Endothelial cell of umbilical vein (primary cell): ENCODE data around the gene PCDHGA1. TPM values are rescaled to one million over a fixed set of nuclear protein-coding genes. Genes with fewer than 3 reads are reported as not detected.

Experiments used
- BruUV-seq: library from RNA; stranded (reverse); fragments of 400-500 nt; replicated peaks from 2 replicates; lab custom pipeline; 2021; lab: Mats Ljungman, UMichigan
- CTCF ChIA-PET: fragments of 300-600, 350-600 bp; sonication (Branson Sonifier 250); formaldehyde crosslinking; loops from one replicate; lab custom pipeline; 2021; ENCODE audit warnings: antibody characterized with exemption, inconsistent platforms; lab: Charles Lee
- POLR2A ChIA-PET: fragments of 300-600, 350-600 bp; sonication (Branson Sonifier 250); formaldehyde crosslinking; loops from one replicate; lab custom pipeline; 2021; ENCODE audit warnings: antibody characterized with exemption, inconsistent platforms; lab: Charles Lee
- DNase-seq: peaks from one replicate; pipeline ENCODE4 v3.0.0-alpha.2; 2011; ENCODE audit warnings: low read depth, low spot score
- FAIRE-seq: peaks from 2 replicates; lab custom pipeline; 2011; peaks lifted over from hg19 to GRCh38; lab: Jason Lieb, UNC
- H2AFZ ChIP-seq: 2 replicates; pipeline ENCODE4 v1.6.0; 2012; ENCODE audit warnings: low read depth, low read length, control low read depth, inconsistent platforms
- H3K27ac ChIP-seq: 2 replicates; pipeline ENCODE4 v1.5.1; 2011; ENCODE audit warnings: low read depth, mild to moderate bottlenecking, control low read depth, low read length, moderate library complexity; ENCODE audit not compliant: insufficient read depth
- H3K27me3 ChIP-seq, 2 experiments: 2 replicates each; pipeline versions ENCODE4 v1.6.0 to v1.6.1; 2011; ENCODE audit warnings: low read length in 2 of 2, mixed read lengths in 1 of 2; ENCODE audit not compliant: control insufficient read depth in 2 of 2, insufficient read depth in 2 of 2
- H3K36me3 ChIP-seq, 2 experiments: 2 replicates in 1 of 2; 3 replicates in 1 of 2; pipeline ENCODE4 v1.5.1; 2011; ENCODE audit warnings: low read length in 2 of 2, mild to moderate bottlenecking in 1 of 2, moderate library complexity in 1 of 2; ENCODE audit not compliant: control insufficient read depth in 2 of 2, insufficient read depth in 2 of 2; ENCODE audit errors: extremely low read depth in 1 of 2
- H3K4me1 ChIP-seq: 3 replicates; pipeline ENCODE4 v1.5.1; 2011; ENCODE audit warnings: mild to moderate bottlenecking, low read length; ENCODE audit not compliant: control insufficient read depth, insufficient read depth; ENCODE audit errors: extremely low read depth
- H3K4me2 ChIP-seq: 2 replicates; pipeline ENCODE4 v1.6.1; 2011; ENCODE audit warnings: low read length, control low read depth, mixed read lengths; ENCODE audit not compliant: insufficient read depth
- H3K4me3 ChIP-seq, 3 experiments: fragments of 200-600 bp in 1 of 3; sonication (generic), shearing (Covaris generic) in 1 of 3; replicated peaks in 1 of 3; 2 replicates each; pipeline ENCODE4 v1.5.1; 2011 to 2016; ENCODE audit warnings: control low read depth in 3 of 3, low read length in 3 of 3, mild to moderate bottlenecking in 2 of 3, inconsistent platforms in 1 of 3, low read depth in 1 of 3, moderate library complexity in 1 of 3; ENCODE audit not compliant: insufficient read depth in 1 of 3
- H3K79me2 ChIP-seq: 2 replicates; pipeline ENCODE4 v1.6.0; 2012; ENCODE audit warnings: low read length, inconsistent platforms; ENCODE audit not compliant: control insufficient read depth, insufficient read depth
- H3K9ac ChIP-seq: replicated peaks from 2 replicates; pipeline ENCODE3; 2011; ENCODE audit warnings: low read length, control low read depth; ENCODE audit not compliant: insufficient read depth; ENCODE audit errors: extremely low read depth
- H3K9me1 ChIP-seq: replicated peaks from 3 replicates; pipeline ENCODE4 v1.6.0; 2011; ENCODE audit warnings: mild to moderate bottlenecking, low read length; ENCODE audit not compliant: control insufficient read depth, insufficient read depth; ENCODE audit errors: extremely low read depth
- H3K9me3 ChIP-seq: replicated peaks from 2 replicates; pipeline ENCODE4 v1.5.1; 2012; ENCODE audit warnings: low read length, inconsistent platforms; ENCODE audit not compliant: control insufficient read depth, insufficient read depth
- H4K20me1 ChIP-seq: replicated peaks from 2 replicates; pipeline ENCODE3; 2011; ENCODE audit warnings: mild to moderate bottlenecking, low read length; ENCODE audit not compliant: control insufficient read depth, insufficient read depth; ENCODE audit errors: extremely low read depth
- CTCF ChIP-seq, 2 donors: IDR thresholded peaks; 1 replicate in 1 of 2; 2 replicates in 1 of 2; pipeline ENCODE4 v1.5.1; 2011; ENCODE audit warnings: low read length in 2 of 2, mild to moderate bottlenecking in 2 of 2, moderate library complexity in 2 of 2, control low read depth in 1 of 2, inconsistent platforms in 1 of 2, low read depth in 1 of 2; ENCODE audit not compliant: insufficient read depth in 1 of 2; ENCODE audit errors: extremely low read depth in 1 of 2
- EZH2 ChIP-seq: IDR thresholded peaks from 2 replicates; pipeline ENCODE4 v1.6.1; 2012; ENCODE audit warnings: borderline replicate concordance, low read depth, mild to moderate bottlenecking, moderate library complexity, low read length, inconsistent platforms; ENCODE audit not compliant: severe bottlenecking
- FOS ChIP-seq: IDR thresholded peaks from 2 replicates; pipeline ENCODE4 v1.6.1; 2011; ENCODE audit warnings: mild to moderate bottlenecking, low read length, moderate library complexity, borderline replicate concordance; ENCODE audit not compliant: insufficient read depth
- GATA2 ChIP-seq: IDR thresholded peaks from 2 replicates; pipeline ENCODE4 v1.7.0; 2011; ENCODE audit warnings: low read depth, mild to moderate bottlenecking, moderate library complexity, mixed read lengths, low read length; ENCODE audit not compliant: insufficient read length, insufficient read depth
- JUN ChIP-seq: IDR thresholded peaks from 2 replicates; pipeline ENCODE4 v1.6.1; 2011; ENCODE audit warnings: borderline replicate concordance, low read depth; ENCODE audit not compliant: insufficient read length, insufficient read depth
- MAX ChIP-seq: IDR thresholded peaks from 2 replicates; pipeline ENCODE4 v1.6.1; 2011; ENCODE audit not compliant: insufficient read depth, insufficient read length
- MYC ChIP-seq: IDR thresholded peaks from one replicate; pipeline ENCODE4 v1.6.1; 2011; ENCODE audit warnings: mild to moderate bottlenecking, low read depth, low read length
- POLR2A ChIP-seq: IDR thresholded peaks from 2 replicates; pipeline ENCODE4 v1.6.1; 2012; ENCODE audit warnings: low read depth, mild to moderate bottlenecking, control low read depth, low read length
- POLR2AphosphoS5 ChIP-seq: IDR thresholded peaks from 2 replicates; pipeline ENCODE4 v1.6.1; 2012; ENCODE audit warnings: low read depth, mild to moderate bottlenecking, control low read depth, low read length, moderate library complexity; ENCODE audit not compliant: insufficient read depth
- dilution Hi-C: fragments of 300-500 bp; cut with MboI; formaldehyde crosslinking; loops from one replicate; pipeline ENCODE4 v1.15.0; 2019; ENCODE audit warnings: low sequenced_read_pairs; ENCODE audit not compliant: extremely low pct_ligation_motif_present
- intact Hi-C: fragments of 100-400 bp; cut with micrococcal nuclease; formaldehyde crosslinking; loops from one replicate; pipeline ENCODE4 v1.10.0; 2022
- polyA plus RNA-seq, 4 experiments: library from polyadenylated mRNA; depleted of rRNA in 3 of 4; stranded (reverse) in 3 of 4; unstranded in 1 of 4; fragments of >200 nt; gene quantifications; 2 replicates each; pipeline versions ENCODE4 v1.2.1 to v1.2.3, GENCODE V29; 2011 to 2012; ENCODE audit warnings: missing spikeins in 1 of 4
- total RNA-seq: library from RNA; stranded (reverse); gene quantifications from 2 replicates; pipeline ENCODE4 v1.2.3, GENCODE V29; 2021

PCDHGA1 gene
- total and polyA plus RNA-seq, 2 donors (not counting 3 experiments of a cell fraction or from before 2014, with no cell fraction given), result 0.22 to 0.44 TPM

GRCh38 chr5:141465351-141465750 is 135.0 kb downstream of the PCDHGA1 start:
- CTCF ChIA-PET, result interaction anchor here (0.7 to 1.5 kb wide), 4 partner anchors 10 to 35 kb away, joined by 3 to 5 read pairs (median 3); partner anchors contain the start of gene PCDHGA12
- H3K27ac ChIP-seq, result no peak overlapping the region
- no peak overlapping the region for H2AFZ ChIP-seq
- no peak overlapping the region for H3K4me3 ChIP-seq
- DNase-seq, result no peak
- dilution Hi-C loops (no loop called here), intact Hi-C loops (no loop called here)
- H3K36me3 ChIP-seq, result no peaks in the 10 kb centered on the region
- POLR2A ChIA-PET, result no interaction called here
- no peak for FAIRE-seq
- H3K79me2 ChIP-seq, result no peaks in the 10 kb centered on the region
- no TSS peak for BruUV-seq
- TF ChIP-seq MAX, result no peak
- TF ChIP-seq FOS, result no peak
- no peak for TF ChIP-seq MYC
- TF ChIP-seq EZH2, result no peak
- TF ChIP-seq JUN, result no peak
- TF ChIP-seq POLR2AphosphoS5, result no peak
- no peak for TF ChIP-seq GATA2
- no peak for TF ChIP-seq CTCF (IDR thresholded peaks at IDR 0.05; ENCODE audit: extremely low read depth in 1 of 2, insufficient read depth in 1 of 2, low read depth in 1 of 2, low read length in 2 of 2)
- TF ChIP-seq POLR2A, result no peak
- H3K4me1 ChIP-seq, result no peaks in the 10 kb centered on the region
- no peaks in the 10 kb centered on the region for H3K27me3 ChIP-seq
- no peaks in the 10 kb centered on the region for H3K9me1 ChIP-seq
- no peak overlapping the region for H3K4me2 ChIP-seq
- no peaks in the 10 kb centered on the region for H3K9me3 ChIP-seq
- no peaks in the 10 kb centered on the region for H4K20me1 ChIP-seq
- H3K9ac ChIP-seq, result no peak overlapping the region
